Measurements from ENCODE around the gene TXNDC2.
"Not testable (repeated sequence)": the region's sequence is repeated elsewhere in the genome, so short reads cannot be mapped to it uniquely, and the experiment has no call there.

The TXNDC2 gene

DNA sequence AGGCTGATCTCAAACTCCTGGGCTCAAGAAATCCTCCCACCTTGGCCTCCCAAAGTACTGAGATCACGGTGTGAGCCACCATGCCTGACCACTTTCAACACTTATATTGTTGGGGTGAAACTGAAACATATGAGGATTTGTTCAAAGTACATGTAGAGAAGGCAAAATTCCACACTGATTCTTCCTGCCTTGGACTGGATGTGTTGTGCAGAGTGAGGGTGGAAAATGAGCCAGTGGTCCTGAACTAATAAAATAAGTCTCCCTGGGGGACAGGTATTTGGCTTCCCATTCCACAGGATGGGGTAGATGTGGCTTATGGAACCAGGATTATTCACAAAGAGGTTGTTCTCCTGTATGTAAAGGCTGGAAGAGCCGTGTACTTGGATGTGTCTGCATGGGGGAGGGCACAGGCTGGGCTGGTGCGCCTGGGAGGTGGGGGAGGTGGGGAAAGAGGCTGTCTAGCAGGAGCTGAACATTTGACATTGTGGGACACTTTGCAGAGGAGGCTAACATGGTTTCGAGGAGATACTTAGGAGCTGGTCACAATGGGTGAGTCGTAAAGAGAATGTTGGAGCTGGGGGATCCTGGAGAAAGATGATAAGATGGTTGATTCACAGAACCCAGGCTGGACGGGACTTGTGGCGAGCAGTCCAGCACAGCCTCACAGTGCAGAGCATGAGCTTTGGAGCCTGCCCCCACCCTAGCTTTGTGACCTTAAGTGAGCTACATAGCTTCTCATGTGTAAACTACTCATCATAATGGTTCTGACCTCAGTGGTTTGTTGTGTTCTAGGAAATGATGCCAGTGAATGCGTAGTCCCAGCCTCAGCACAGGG is at the start of gene TXNDC2:
TXNDC2 (plus strand) TSS at position 804 of the 835 bp plus-strand sequence. CDS start 708 bp downstream, outside the sequence.
- DNase-seq, result no peak

GRCh38 chr18:9838144-9838877 is 47.5 kb upstream of the TXNDC2 start:
- peak; percentile 0 for DNase-seq

GRCh38 chr18:9839211-9839610 is 46.6 kb upstream of the TXNDC2 start:
- no peak for DNase-seq

DNA sequence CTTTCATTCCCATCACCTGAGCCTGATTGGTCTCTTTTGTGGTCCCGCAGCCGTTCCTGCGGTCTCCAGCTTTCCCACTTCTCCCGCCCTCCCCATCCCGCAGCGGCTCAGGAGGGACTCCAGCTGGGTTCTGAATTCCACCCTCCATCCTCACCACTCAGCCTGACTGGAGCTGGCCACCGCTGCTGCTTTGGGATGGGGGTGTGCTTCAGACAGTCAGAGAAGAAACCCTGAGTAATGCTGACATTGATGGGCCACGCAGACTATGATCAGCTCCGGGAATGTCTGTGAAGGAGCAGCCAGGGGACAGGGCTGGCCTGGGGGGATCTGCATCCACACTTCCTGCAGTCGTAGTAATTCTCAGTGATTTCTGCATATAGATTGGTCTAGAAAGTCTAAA is 45.9 kb upstream of the TXNDC2 start:
- DNase-seq, result no peak

DNA sequence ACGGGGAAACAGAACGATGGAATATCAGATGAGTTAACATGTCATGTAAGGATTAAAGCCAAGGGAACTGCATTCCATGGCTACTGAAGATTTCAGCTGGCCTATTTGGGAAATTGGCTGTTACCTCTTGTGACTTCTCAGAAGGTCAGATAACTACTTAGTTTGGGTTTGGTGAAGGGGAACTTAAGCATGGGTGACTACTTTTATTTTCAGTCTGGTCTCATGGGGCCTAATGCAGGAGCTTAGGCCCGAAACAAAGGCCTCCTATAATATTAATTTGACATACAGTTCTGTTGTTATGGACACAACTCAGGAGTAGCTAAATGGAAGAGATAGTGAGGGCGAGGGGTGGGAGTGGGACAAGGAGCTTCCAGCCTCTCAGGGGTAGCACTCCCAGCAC is 44.0 kb upstream of the TXNDC2 start:
- DNase-seq, result no peak

DNA sequence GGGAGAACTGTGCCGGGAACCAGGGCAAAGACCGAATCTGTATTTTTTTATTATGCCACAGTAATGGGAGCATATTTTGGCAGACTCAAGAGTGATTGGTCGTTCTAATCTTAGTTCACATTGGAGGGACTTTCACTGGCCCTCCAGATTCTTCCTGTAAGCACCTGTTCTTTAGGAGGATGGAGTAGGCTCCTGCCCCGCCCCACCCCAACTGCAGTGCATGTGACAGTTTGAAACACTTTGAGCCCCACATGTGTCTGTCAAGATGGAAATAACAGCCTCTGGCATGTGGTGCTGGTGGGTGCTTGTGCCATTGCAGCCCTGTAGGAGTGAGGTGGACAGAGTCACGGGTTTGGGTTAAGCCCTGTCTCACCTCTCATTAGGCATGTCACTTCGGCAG is 43.3 kb upstream of the TXNDC2 start:
- DNase-seq, result no peak

GRCh38 chr18:9845256-9845655 is 40.5 kb upstream of the TXNDC2 start:
- DNase-seq, result no peak

DNA sequence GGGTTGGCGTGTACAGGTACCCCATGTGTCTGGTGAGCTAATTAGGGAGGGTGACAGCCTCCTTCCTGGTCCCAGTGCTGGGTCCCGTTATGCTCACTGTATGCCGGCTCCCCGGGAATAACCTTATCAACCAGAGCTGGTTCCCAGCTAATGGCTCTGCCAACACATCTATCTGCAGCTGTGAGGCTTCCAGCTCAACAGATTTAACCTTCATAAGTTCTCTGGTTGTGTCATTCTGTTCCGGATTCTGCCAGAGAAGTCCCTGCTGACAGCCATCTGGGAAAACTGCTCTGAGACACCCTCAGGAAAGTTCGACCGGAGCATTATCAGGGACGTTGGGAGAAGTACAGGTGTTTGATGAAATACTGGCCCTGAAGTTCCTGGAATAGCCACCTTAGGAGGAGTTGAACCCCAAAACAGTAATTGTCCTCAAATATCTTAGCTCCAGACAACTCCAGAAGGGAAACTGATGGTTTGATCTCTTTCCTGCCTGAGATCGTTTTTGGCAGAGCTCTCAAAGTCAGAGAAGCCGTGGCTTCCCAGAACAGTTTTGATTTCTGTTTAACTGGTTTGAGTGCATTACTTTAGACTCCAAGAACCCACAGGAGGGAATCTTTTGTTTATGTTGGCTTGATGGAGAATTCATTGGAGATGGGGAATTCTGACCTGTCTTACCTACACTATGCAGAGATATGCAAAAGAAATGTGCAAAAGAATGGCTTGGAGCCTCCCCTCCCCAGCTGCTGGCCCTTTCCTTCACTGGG is 39.4 kb upstream of the TXNDC2 start:
- DNase-seq, result no peak

DNA sequence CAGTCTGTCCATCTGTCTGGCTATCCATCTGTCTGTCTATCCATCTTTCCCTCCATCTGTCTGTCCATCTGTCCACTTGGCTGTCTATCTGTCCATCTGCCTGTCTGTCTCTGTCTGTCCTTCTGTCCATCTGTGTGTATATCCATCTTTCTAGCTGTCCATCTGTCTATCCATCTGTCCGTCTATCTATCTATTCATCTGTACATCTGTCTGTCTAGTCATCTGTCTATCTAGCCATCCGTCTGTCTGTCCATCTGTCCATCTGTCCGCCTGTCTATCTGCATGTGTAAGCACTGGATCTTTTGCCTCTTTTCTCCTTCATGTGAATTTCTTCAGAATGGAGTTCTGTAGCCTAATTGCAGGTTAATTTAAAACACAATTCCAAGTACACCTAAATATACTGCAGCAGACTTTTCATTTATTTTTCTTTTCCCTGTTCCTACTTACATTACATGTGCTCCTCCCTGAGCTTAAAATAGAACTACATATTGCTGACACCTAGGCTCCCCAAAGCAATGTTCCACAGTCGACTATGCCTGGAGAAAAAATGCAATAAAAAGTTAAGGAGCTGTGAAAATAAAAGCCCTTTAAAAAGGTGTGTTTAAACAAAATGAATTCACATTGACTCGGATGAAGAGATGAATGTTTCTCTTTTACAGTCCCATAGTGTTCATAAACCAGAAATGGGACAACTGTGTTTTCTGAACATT is 37.4 kb upstream of the TXNDC2 start:
- no peak for DNase-seq

DNA sequence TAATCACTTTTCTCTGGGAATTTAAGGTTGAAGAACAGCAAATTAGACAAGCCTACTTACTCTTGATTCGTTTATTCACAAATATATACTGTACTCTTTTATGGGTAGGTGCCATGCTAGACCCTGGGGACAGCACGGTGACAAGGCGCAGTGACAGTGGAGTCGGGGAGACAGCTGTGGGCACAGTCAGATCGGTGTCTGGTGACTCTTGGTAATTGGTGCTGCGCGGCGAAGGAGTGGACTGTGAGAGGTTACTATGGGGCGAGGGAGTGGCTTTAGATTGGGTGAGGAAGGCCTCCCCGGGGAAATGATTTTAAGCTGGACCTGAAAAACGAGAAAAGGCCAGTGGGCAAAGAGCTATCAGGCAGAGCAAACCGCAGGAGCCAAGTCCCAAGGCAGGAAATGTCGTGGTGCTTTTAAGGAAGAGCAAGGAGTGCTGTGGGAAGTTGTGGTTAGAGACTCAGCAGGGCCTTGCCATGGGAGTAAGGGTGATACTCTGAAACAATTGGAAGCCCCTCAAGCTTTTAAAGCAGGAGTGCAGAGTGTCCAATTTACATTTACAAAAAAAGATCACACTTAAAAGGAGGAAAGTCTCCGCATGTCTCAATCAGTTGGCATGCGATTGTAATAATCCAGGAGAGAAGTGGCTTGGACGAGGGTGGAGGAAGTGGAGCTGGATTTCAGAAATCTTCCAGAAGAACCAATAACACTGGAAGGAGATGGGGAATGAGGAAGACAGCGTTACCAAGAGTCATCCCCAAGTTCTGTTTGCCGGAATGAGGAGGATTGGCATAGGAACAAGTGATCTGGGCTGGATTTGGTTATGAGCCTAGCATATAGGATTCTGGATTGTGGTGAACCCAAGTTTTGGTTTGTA is 36.1 kb upstream of the TXNDC2 start:
- DNase-seq, result no peak

DNA sequence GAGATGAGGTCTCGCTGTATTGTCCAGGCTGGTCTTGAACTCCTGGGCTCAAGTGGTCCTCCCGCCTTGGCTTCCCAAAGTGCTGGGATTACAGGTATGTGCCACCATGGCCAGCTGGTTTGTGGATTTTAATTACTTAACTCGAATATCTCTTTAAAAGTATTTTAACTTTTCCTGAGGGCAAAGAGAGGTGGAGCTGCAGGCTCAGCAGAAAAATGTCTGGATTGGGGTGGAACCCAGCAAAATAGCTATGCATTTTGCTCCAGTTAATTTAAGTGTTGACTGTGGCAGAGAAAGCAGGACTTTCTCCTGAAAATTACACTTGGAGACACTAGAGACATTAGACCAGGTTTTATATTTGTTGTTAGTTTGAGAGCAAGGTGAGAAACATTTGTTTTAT is 35.5 kb upstream of the TXNDC2 start:
- DNase-seq, result no peak

- no peak for DNase-seq
Measured at GRCh38 chr18:9851511-9851910, 34.3 kb upstream of the TXNDC2 start.

DNA sequence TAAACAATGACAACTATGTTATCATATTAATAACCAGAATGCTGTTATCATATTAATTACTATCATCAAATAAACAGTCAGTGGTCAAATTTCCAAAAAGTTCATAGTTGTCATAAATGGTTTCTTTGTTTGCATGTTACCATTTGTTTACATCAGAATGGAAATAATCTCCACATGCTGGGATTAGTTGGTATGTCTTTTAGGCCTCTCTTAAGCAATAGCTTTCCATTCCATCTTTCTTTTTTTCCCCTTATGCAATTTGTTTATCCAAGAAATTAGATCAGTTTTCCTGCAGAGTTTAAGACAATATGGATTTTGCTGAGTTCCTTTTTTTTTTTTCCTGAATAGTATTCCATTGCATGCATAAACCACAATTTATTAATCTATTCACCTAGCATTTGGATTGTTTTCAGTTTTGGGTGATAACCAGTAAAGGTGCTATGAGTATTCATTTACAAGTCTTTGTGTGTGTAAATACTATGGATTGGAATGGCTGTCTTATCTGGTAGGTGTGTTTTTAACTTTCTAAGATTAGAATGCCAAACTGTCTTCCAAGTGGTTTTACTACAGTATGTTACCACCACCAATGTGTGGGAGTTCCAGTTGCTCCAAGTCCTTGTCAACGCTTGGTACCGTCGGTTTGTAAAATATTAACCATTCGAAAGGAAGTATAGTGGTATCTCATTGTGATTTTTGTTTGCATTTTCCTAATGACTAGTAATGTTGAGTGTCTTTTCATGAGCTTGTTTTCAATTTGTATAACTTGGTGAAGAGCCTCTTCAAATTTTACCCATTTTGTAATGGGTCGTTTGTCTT is 33.3 kb upstream of the TXNDC2 start:
- no peak for DNase-seq

DNA sequence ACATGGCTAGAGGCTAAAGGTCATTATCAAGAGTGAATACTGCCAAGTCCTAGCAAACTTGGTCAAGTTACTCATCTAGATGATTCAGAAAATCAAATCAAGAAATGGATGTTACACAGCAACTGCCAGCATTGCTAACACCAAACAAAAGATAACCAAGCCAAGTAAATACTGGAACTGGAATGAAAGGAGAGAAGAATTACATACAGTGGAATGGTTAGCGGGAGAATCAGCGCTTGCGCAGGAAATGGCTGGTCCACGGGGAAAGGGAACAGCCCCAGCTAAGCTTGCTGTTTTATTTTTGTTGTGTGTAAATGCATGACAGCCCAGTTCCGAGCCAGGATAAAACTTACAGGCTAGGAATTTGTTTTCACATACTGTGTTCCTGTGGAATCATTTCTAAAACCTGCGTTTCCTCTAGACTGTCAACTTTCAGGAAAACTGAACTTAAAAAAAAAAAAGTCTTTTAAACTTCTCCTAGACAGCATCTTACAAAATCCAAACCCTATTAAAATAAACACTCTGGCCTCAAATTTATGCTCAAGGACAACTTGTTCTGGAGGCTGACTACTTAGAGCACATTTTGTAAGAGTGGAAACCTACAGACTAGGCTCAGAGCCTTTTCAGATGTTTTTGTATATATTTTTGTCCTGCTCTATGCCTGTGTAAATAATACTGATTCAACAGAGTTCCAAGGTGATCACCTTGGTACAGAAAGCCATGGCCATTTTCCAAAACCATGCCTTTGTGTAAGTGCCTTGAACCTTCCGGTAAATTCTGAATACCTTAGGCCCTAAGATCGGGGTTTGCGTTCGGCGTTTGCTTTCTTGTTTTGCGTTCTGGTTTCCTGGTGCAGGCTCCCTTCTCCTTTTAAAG is 30.7 kb upstream of the TXNDC2 start:
- DNase-seq, result no peak

DNA sequence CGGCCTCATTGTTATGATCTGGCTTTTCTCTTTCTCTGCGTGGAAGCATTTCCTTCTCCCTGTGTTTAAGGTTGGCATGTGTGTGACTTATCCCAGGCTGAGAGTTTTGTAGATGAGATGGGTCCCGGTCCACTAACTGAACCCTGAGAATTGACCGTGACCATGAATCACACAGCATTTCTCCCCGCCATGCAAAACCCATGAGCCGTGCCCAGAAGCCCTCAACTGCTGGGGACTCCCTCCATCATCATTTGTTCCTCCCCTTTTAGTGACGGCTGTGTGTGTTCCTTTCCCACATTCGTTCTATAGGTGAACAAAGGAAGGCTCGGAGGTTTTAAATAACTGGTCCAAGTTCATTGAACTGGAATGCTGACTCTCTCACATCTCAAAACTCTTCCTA is 30.1 kb upstream of the TXNDC2 start:
- DNase-seq, result no peak

DNA sequence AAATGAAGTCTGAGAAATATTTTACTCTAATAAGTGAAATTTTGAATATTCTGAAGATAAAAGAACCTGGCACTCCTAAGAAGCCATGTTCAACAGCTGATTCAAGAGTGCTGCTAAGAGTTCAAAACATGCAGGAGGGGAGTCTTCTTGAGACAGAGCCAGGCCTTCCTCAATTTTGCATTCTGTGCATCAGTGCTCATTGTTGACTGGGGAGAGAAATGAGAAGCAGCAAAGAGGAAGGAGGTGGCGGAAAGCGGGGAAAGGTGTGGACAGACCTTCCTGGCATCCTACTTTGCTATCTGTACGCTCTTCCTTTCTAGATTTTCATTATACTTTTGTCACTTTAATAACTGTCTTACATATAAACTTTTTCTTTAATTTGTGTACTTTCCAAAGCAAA is 29.7 kb upstream of the TXNDC2 start:
- DNase-seq, result no peak

DNA sequence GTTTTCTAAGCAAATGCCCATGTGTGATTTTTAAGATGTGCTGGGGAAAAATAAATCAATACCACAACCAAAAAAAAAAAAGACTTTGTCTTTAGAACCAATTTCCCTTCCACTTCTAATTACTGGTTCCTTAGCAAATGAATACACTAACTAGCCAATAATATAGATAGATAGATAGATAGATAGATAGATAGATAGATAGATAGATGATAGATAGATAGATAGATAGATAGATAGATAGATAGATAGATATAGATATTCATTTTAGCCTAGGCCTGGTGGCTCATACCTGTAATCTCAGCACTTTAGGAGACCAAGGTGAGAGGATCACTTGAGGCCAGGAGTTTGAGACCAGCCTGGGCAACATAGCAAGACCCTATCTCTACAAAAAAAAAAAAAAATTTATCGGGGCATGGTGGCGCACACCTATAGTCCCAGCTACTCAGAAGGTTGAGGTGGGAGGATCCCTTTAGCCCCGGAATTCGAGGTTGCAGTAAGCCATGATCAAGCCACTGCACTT is 28.2 kb upstream of the TXNDC2 start:
- DNase-seq, result not testable (repeated sequence)

GRCh38 chr18:9858642-9859041 is 27.1 kb upstream of the TXNDC2 start:
- DNase-seq, result no peak

- no peak for DNase-seq
Measured at GRCh38 chr18:9859232-9859631, 26.5 kb upstream of the TXNDC2 start.

- DNase-seq, result no peak
Measured at GRCh38 chr18:9860682-9861081, 25.1 kb upstream of the TXNDC2 start.

All from NCI-H1105 treated with DMSO at 0.1 percent for 48 hours (cell line).